HCT116 (cell line): ENCODE data around the gene EIF3F. TPM values are rescaled to one million over a fixed set of nuclear protein-coding genes. Genes with fewer than 3 reads are reported as not detected.

Experiments
- ATAC-seq: fragments of 200-7000 bp; cut with Tn5 transposase; 2 replicates; pipeline ENCODE4 v1.9.1; 2020; ENCODE audit warnings: mild to moderate bottlenecking, moderate library complexity
- BruUV-seq: library from RNA; stranded (reverse); fragments of 400-500 nt; replicated peaks from 2 replicates; lab custom pipeline; 2021; lab: Mats Ljungman, UMichigan
- CTCF ChIA-PET: fragments of 300-600 bp; sonication (Branson Sonifier 250); formaldehyde crosslinking; loops from one replicate; lab custom pipeline; 2021; ENCODE audit warnings: antibody characterized with exemption; lab: Charles Lee
- POLR2A ChIA-PET: fragments of 300-600, 350-600 bp; sonication (Branson Sonifier 250); formaldehyde crosslinking; loops from one replicate; lab custom pipeline; 2021; ENCODE audit warnings: antibody characterized with exemption; lab: Charles Lee
- RAD21 ChIA-PET, 2 experiments: fragments of 300-600 bp; sonication (Branson Sonifier 250); formaldehyde crosslinking; loops; one replicate each; lab custom pipeline; 2023; ENCODE audit warnings: low total read pairs in 2 of 2; ENCODE audit not compliant: uncharacterized antibody in 2 of 2, unreplicated experiment in 2 of 2, low non-redundant PET in 1 of 2; lab: Charles Lee
- DNase-seq: peaks from one replicate; pipeline ENCODE4 v3.0.0-alpha.2; 2010; ENCODE audit warnings: low read depth, low spot score
- H2AFZ ChIP-seq: fragments of 200-600 bp; shearing (Covaris generic), sonication (generic); 2 replicates; pipeline ENCODE4 v1.6.1; 2017; ENCODE audit warnings: low read depth, mixed run types, mixed read lengths, antibody characterized with exemption, low read length; ENCODE audit not compliant: poor library complexity, severe bottlenecking
- H3K27ac ChIP-seq: 2 replicates; pipeline ENCODE4 v1.5.1; 2012; ENCODE audit warnings: low read depth, low read length
- H3K27me3 ChIP-seq: fragments of 200-600 bp; sonication (generic); 2 replicates; pipeline ENCODE4 v1.6.1; 2016; ENCODE audit warnings: mixed run types, low read length, mixed read lengths; ENCODE audit not compliant: insufficient read depth
- H3K36me3 ChIP-seq, 2 experiments: fragments of 200-500 bp in 1 of 2; fragments of 200-600 bp in 1 of 2; sonication (Bioruptor generic) in 1 of 2; sonication (generic) in 1 of 2; 2 replicates each; pipeline versions ENCODE4 v1.5.1 to v1.6.1; 2014 to 2016; ENCODE audit warnings: low read length in 2 of 2, inconsistent platforms in 1 of 2, mixed read lengths in 1 of 2, mixed run types in 1 of 2; ENCODE audit not compliant: insufficient read depth in 2 of 2, control insufficient read depth in 1 of 2
- H3K4me1 ChIP-seq, 2 experiments: fragments of 200-600 bp in 1 of 2; sonication (generic) in 1 of 2; 2 replicates each; pipeline versions ENCODE4 v1.5.1 to v1.6.1; 2012 to 2017; ENCODE audit warnings: low read length in 2 of 2, inconsistent platforms in 1 of 2, mild to moderate bottlenecking in 1 of 2, mixed read lengths in 1 of 2, mixed run types in 1 of 2, moderate library complexity in 1 of 2; ENCODE audit not compliant: insufficient read depth in 2 of 2, control insufficient read depth in 1 of 2
- H3K4me2 ChIP-seq: fragments of 200-600 bp; sonication (generic); 2 replicates; pipeline ENCODE4 v1.6.1; 2017; ENCODE audit warnings: mixed run types, low read length, mixed read lengths
- H3K4me3 ChIP-seq, 2 experiments: fragments of 200-600 bp in 1 of 2; sonication (generic) in 1 of 2; replicated peaks in 1 of 2; 2 replicates each; pipeline ENCODE4 v1.5.1; 2011 to 2016; ENCODE audit warnings: low read length in 2 of 2, control low read depth in 1 of 2, low read depth in 1 of 2, mild to moderate bottlenecking in 1 of 2, mixed read lengths in 1 of 2, mixed run types in 1 of 2
- H3K79me2 ChIP-seq: fragments of 200-600 bp; sonication (generic); 2 replicates; pipeline ENCODE4 v1.6.1; 2017; ENCODE audit warnings: mild to moderate bottlenecking, mixed run types, low read length, moderate library complexity, mixed read lengths; ENCODE audit not compliant: insufficient read depth
- H3K9ac ChIP-seq: fragments of 200-600 bp; sonication (generic); 2 replicates; pipeline ENCODE4 v1.6.1; 2016; ENCODE audit warnings: low read length, mixed read lengths
- H3K9me2 ChIP-seq: fragments of 200-600 bp; sonication (generic), shearing (Covaris generic); 2 replicates; pipeline ENCODE4 v1.6.1; 2017; ENCODE audit warnings: mixed run types, mild to moderate bottlenecking, moderate library complexity; ENCODE audit not compliant: insufficient read depth
- H3K9me3 ChIP-seq, 2 experiments: fragments of 200-500 bp in 1 of 2; fragments of 200-600 bp in 1 of 2; sonication (Bioruptor generic) in 1 of 2; sonication (generic) in 1 of 2; 2 replicates each; pipeline ENCODE4 v1.6.1; 2014 to 2017; ENCODE audit warnings: low read length in 2 of 2, mixed read lengths in 2 of 2, inconsistent platforms in 1 of 2, low read depth in 1 of 2, mild to moderate bottlenecking in 1 of 2, mixed run types in 1 of 2, moderate library complexity in 1 of 2; ENCODE audit not compliant: control insufficient read depth in 1 of 2, insufficient read depth in 1 of 2
- H4K20me1 ChIP-seq: fragments of 200-600 bp; sonication (generic), shearing (Covaris generic); 2 replicates; pipeline ENCODE4 v1.6.1; 2017; ENCODE audit warnings: mixed run types, mild to moderate bottlenecking, moderate library complexity; ENCODE audit not compliant: insufficient read depth
- ATF3 ChIP-seq: IDR thresholded peaks from 2 replicates; pipeline ENCODE4 v1.6.1; 2012
- CBX3 ChIP-seq: IDR thresholded peaks from 2 replicates; pipeline ENCODE4 v1.6.1; 2012; ENCODE audit warnings: low read depth
- CEBPB ChIP-seq: IDR thresholded peaks from 2 replicates; pipeline ENCODE4 v1.6.1; 2012; ENCODE audit warnings: low read depth
- EGR1 ChIP-seq: IDR thresholded peaks from 2 replicates; pipeline ENCODE4 v1.6.1; 2012; ENCODE audit warnings: low read depth
- ELF1 ChIP-seq: IDR thresholded peaks from 2 replicates; pipeline ENCODE4 v1.6.1; 2012; ENCODE audit warnings: low read depth, borderline replicate concordance
- EZH2 ChIP-seq: fragments of 200-600 bp; sonication (generic); IDR thresholded peaks from 2 replicates; pipeline ENCODE4 v1.6.1; 2017; ENCODE audit warnings: antibody characterized with exemption, mixed run types
- MAX ChIP-seq: IDR thresholded peaks from 2 replicates; pipeline ENCODE4 v1.6.1; 2012
- POLR2A ChIP-seq: IDR thresholded peaks from 2 replicates; pipeline ENCODE4 v1.7.0; 2011; ENCODE audit warnings: borderline replicate concordance; ENCODE audit not compliant: insufficient read depth, insufficient read length; ENCODE audit errors: extremely low read depth
- POLR2AphosphoS5 ChIP-seq: IDR thresholded peaks from 2 replicates; pipeline ENCODE4 v1.6.1; 2011; ENCODE audit warnings: mild to moderate bottlenecking, low read depth, low read length, moderate library complexity
- SIN3A ChIP-seq: IDR thresholded peaks from 2 replicates; pipeline ENCODE4 v1.6.1; 2012; ENCODE audit warnings: low read depth
- YY1 ChIP-seq: IDR thresholded peaks from 2 replicates; pipeline ENCODE4 v1.6.1; 2011; ENCODE audit warnings: low read length, low read depth, moderate library complexity, mild to moderate bottlenecking; ENCODE audit not compliant: insufficient replicate concordance; ENCODE audit errors: extremely low read depth
- ZBTB33 ChIP-seq: IDR thresholded peaks from 2 replicates; pipeline ENCODE4 v1.6.1; 2011; ENCODE audit warnings: mild to moderate bottlenecking, low read length, moderate library complexity; ENCODE audit not compliant: insufficient replicate concordance; ENCODE audit errors: extremely low read depth
- ZNF274 ChIP-seq: fragments of 200-500 bp; sonication (Bioruptor generic); IDR thresholded peaks from 2 replicates; pipeline ENCODE4 v1.6.1; 2014; ENCODE audit warnings: mild to moderate bottlenecking, low read depth, low read length, inconsistent platforms
- intact Hi-C: fragments of 100-400 bp; cut with micrococcal nuclease; formaldehyde crosslinking; loops from 2 replicates; pipeline ENCODE4 v1.10.0; 2022
- total RNA-seq: library from RNA; stranded (reverse); gene quantifications from one replicate; pipeline ENCODE4 v1.2.1, GENCODE V29; 2021; ENCODE audit not compliant: unreplicated experiment

The EIF3F gene
- total RNA-seq, 1 experiment from 2014 or later, result 313 TPM

GRCh38 chr11:7983832-7984590 lies 3.1 kb upstream of the EIF3F start:
- Histone ChIP-seq H3K9ac (no peak overlapping the region), H3K9me2 (no peaks in the 10 kb centered on the region), H3K27me3 (no peaks in the 10 kb centered on the region), H3K9me3 (no peaks in the 10 kb centered on the region), H3K4me3 (no peak overlapping the region), H4K20me1 (no peaks in the 10 kb centered on the region; the same call in 1 of the 2 replicates), H3K79me2 (peaks cover 17% of the 10 kb centered on the region), H3K4me1 (peaks cover 10 to 19% of the 10 kb centered on the region in 2 experiments; a peak in 3 of 4 replicates), H3K36me3 (peaks cover under 1 to 2% of the 10 kb centered on the region in 2 experiments; a peak in 2 of 4 replicates), H2AFZ (no peak overlapping the region), H3K4me2 (no peak overlapping the region), H3K27ac (no peak overlapping the region)
- ChIA-PET POLR2A (no interaction called here), RAD21 (no interaction called here), CTCF (no interaction called here)
- BruUV-seq, result no TSS peak
- no peak for DNase-seq
- ATAC-seq, result no peak
- intact Hi-C loops, result no loop called here
- TF ChIP-seq POLR2A (no peak), ZBTB33 (no peak), CEBPB (no peak), POLR2AphosphoS5 (no peak), ZNF274 (no peak), SIN3A (no peak), MAX (no peak), YY1 (no peak), EZH2 (no peak), ATF3 (no peak), CBX3 (no peak), ELF1 (no peak), EGR1 (no peak)
